Transverse colon (tissue), 3 donors: ENCODE results near the gene ACVR1B.

Experiments
- CTCF ChIP-seq, 5 experiments: fragments of 200-600 bp in 3 of 5; fragments of 450-650 bp in 2 of 5; sonication (generic) in 3 of 5; IDR thresholded peaks; 1 replicate in 2 of 5; 2 replicates in 3 of 5; pipeline ENCODE4 v1.5.1; 2016 to 2017; ENCODE audit warnings: antibody characterized with exemption in 5 of 5, inconsistent platforms in 3 of 5, mild to moderate bottlenecking in 2 of 5, moderate library complexity in 1 of 5
- POLR2A ChIP-seq: fragments of 450-650 bp; IDR thresholded peaks from one replicate; pipeline ENCODE4 v1.6.1; 2016; ENCODE audit warnings: antibody characterized with exemption, mild to moderate bottlenecking, moderate library complexity

- TF ChIP-seq POLR2A = no peak
- no peak for TF ChIP-seq CTCF (IDR thresholded peaks at IDR 0.05)
Observed at GRCh38 chr12:52032446-52032803, 80.9 kb downstream of the ACVR1B start.
